SU-DHL-6 (cell line): ENCODE measurements around the gene SRCAP.

ENCODE experiments used
- H2AFZ ChIP-seq: fragments of 200-600 bp; sonication (generic); 2 replicates; pipeline ENCODE4 v1.6.1; 2014; ENCODE audit warnings: low read depth, mild to moderate bottlenecking, moderate library complexity, mixed read lengths, antibody characterized with exemption, low read length; ENCODE audit not compliant: severe bottlenecking
- H3F3A ChIP-seq: fragments of 200-600 bp; shearing (Covaris generic); 2 replicates; pipeline ENCODE4 v1.6.0; 2016; ENCODE audit warnings: antibody characterized with exemption, mild to moderate bottlenecking; ENCODE audit not compliant: insufficient read depth
- H3K27ac ChIP-seq: fragments of 200-600 bp; sonication (generic); 2 replicates; pipeline ENCODE4 v1.5.1; 2016; ENCODE audit warnings: low read depth, mild to moderate bottlenecking, low read length, moderate library complexity, mixed read lengths
- H3K27me3 ChIP-seq: fragments of 200-600 bp; sonication (generic), shearing (Covaris generic); 2 replicates; pipeline ENCODE4 v1.6.0; 2014; ENCODE audit warnings: mild to moderate bottlenecking, low read length
- H3K36me3 ChIP-seq: fragments of 200-600 bp; sonication (generic); 2 replicates; pipeline ENCODE4 v1.6.1; 2014; ENCODE audit warnings: mild to moderate bottlenecking, low read length, mixed read lengths
- H3K4me2 ChIP-seq: fragments of 300-600, 200-600 bp; shearing (Covaris generic), sonication (generic); 2 replicates; pipeline ENCODE4 v1.6.0; 2014; ENCODE audit warnings: low read length, low read depth, mild to moderate bottlenecking; ENCODE audit not compliant: poor library complexity, severe bottlenecking
- H3K4me3 ChIP-seq: fragments of 200-600 bp; sonication (generic); 2 replicates; pipeline ENCODE4 v1.5.1; 2014; ENCODE audit warnings: antibody characterized with exemption, low read length, mild to moderate bottlenecking, mixed read lengths; ENCODE audit not compliant: insufficient read depth, poor library complexity, severe bottlenecking
- H3K79me2 ChIP-seq: fragments of 200-600 bp; sonication (generic); 2 replicates; pipeline ENCODE4 v1.6.1; 2014; ENCODE audit warnings: mild to moderate bottlenecking, low read length, moderate library complexity; ENCODE audit not compliant: insufficient read depth
- H3K9ac ChIP-seq: fragments of 200-600 bp; sonication (generic); 2 replicates; pipeline ENCODE4 v1.7.0; 2014; ENCODE audit warnings: mild to moderate bottlenecking, low read length
- H3K9me2 ChIP-seq: fragments of 200-600 bp; sonication (generic); replicated peaks from 2 replicates; pipeline ENCODE4 v1.6.1; 2014; ENCODE audit warnings: low read length; ENCODE audit not compliant: insufficient read depth
- H3K9me3 ChIP-seq: fragments of 200-600 bp; sonication (generic); 2 replicates; pipeline ENCODE4 v1.6.1; 2014; ENCODE audit warnings: low read length, mixed read lengths; ENCODE audit not compliant: insufficient read depth
- H4K20me1 ChIP-seq: fragments of 200-600 bp; sonication (generic); 2 replicates; pipeline ENCODE4 v1.6.1; 2014; ENCODE audit warnings: low read depth, mild to moderate bottlenecking, antibody characterized with exemption, low read length, moderate library complexity, mixed read lengths
- EZH2phosphoT487 ChIP-seq: fragments of 200-600 bp; sonication (generic), shearing (Covaris generic); conservative IDR thresholded peaks from 2 replicates; pipeline ENCODE4 v1.6.1; 2018; ENCODE audit warnings: mild to moderate bottlenecking, antibody characterized with exemption, low read length, moderate library complexity, mixed read lengths
- TF ChIP-seq, protein P1 (sequence below): fragments of 200-600 bp; sonication (generic); IDR thresholded peaks from one replicate; pipeline ENCODE4 v1.5.1; 2017; ENCODE audit warnings: antibody characterized with exemption, mild to moderate bottlenecking, low read length, moderate library complexity; ENCODE audit not compliant: insufficient read depth, poor library complexity, severe bottlenecking

The SRCAP gene

DNA sequence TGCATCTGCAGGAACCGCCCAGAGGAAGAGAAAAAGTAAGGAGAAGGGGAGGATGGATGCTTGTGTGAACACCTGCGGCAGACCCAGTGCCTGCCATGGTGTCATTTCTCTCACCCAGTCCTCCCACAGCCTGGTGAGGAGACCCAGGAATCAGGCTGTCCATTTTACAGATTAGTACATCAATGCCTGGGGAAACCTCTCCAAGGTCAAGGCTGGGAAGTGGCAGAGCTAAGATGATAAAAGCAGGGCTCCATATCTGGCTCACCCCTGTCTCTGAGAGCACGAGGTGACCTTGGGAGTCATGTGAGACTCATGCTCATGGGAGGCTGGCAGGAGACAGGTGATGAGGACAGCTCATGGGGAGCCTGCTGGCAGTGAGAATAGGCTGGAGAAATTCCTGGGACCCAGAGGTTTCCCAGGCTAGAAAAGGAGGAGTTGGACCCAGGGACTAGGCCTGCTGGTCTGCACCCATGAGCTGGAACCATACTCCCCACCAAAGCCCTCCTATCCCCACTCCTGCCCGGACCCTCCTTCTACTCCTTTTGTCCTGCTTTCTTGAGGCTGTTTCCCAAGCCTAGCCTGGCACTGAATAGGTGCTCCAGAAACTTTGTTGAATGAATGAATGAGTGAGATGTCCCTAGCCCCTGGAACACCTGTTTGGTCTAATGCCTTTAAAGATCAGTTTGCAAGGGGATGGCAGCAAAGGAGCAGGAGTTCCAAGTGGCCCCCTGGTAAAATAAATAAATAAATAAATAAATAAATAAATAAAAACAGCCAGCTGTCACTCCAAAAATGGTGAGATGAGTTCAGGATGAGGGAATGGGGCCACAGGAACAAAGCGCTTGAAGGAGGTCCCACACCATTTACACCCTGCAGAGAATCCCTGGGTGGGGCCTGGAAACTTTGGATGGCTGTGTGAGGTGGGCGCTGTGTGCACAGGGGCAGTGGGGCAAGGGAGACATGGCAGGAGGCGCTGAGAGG is 86.4 kb downstream of the SRCAP start:
- H3K9me3 ChIP-seq, result no peaks in the 10 kb centered on the region
- H2AFZ ChIP-seq, result no peak overlapping the region
- no peaks in the 10 kb centered on the region for H3K9me2 ChIP-seq
- no peaks in the 10 kb centered on the region for H3F3A ChIP-seq
- no peak overlapping the region for H3K27ac ChIP-seq
- H3K4me2 ChIP-seq, result no peak overlapping the region
- no peak for TF ChIP-seq EZH2phosphoT487
- H3K9ac ChIP-seq, result no peak overlapping the region
- no peaks in the 10 kb centered on the region for H3K27me3 ChIP-seq
- H3K79me2 ChIP-seq, result no peaks in the 10 kb centered on the region
- no peak overlapping the region for H3K4me3 ChIP-seq
- no peaks in the 10 kb centered on the region for H4K20me1 ChIP-seq
- H3K36me3 ChIP-seq, result no peaks in the 10 kb centered on the region

DNA sequence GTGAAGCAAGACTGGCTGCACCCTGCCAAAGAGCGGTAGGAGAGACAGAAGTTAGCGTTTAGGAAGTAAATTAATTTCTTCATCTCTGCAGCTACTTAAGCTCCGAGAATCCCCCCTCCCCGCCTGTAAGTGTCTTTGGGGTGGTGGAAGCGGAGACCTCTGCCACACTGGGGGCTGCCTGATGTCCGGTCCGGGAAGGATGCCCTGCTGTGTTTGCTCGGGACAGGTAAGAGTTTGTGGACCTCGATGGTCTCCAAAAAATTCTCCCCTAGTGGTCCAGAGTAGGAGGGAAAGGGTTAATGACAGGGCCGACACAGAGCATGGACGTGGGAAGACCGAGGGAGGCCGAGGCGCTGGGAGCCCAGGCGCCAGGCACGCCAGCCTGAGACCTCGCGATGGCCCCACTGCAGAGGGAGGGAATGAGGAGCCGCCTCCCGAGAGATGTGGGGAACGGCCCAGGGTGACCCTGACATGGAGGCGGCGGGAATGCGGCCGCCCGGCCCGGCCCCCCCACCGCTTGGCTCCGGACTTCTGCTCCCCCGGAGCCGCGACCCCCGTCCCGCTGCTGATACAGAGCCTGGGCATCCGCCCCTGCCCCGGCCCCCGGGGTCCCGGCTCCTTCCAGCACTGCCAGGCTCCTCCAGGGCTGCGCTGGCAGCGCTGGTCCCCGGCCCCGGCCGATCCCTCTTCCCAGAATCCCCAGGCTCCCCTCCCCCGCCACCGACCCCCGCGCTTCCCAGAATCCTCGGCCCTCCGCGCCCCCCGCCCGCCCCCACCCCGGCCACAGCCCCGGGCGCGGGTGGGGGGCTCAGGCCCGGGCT is 87.4 kb downstream of the SRCAP start:
- Histone ChIP-seq H4K20me1 (no peaks in the 10 kb centered on the region), H3K4me2 (no peak overlapping the region), H3K9ac (no peak overlapping the region), H3K4me3 (no peak overlapping the region), H3F3A (no peaks in the 10 kb centered on the region), H3K9me3 (no peaks in the 10 kb centered on the region), H3K27ac (no peak overlapping the region), H2AFZ (no peak overlapping the region), H3K79me2 (no peaks in the 10 kb centered on the region), H3K9me2 (no peaks in the 10 kb centered on the region), H3K36me3 (no peaks in the 10 kb centered on the region), H3K27me3 (no peaks in the 10 kb centered on the region)
- TF ChIP-seq, protein P1, sequence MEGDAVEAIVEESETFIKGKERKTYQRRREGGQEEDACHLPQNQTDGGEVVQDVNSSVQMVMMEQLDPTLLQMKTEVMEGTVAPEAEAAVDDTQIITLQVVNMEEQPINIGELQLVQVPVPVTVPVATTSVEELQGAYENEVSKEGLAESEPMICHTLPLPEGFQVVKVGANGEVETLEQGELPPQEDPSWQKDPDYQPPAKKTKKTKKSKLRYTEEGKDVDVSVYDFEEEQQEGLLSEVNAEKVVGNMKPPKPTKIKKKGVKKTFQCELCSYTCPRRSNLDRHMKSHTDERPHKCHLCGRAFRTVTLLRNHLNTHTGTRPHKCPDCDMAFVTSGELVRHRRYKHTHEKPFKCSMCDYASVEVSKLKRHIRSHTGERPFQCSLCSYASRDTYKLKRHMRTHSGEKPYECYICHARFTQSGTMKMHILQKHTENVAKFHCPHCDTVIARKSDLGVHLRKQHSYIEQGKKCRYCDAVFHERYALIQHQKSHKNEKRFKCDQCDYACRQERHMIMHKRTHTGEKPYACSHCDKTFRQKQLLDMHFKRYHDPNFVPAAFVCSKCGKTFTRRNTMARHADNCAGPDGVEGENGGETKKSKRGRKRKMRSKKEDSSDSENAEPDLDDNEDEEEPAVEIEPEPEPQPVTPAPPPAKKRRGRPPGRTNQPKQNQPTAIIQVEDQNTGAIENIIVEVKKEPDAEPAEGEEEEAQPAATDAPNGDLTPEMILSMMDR, result no peak
- no peak for TF ChIP-seq EZH2phosphoT487

DNA sequence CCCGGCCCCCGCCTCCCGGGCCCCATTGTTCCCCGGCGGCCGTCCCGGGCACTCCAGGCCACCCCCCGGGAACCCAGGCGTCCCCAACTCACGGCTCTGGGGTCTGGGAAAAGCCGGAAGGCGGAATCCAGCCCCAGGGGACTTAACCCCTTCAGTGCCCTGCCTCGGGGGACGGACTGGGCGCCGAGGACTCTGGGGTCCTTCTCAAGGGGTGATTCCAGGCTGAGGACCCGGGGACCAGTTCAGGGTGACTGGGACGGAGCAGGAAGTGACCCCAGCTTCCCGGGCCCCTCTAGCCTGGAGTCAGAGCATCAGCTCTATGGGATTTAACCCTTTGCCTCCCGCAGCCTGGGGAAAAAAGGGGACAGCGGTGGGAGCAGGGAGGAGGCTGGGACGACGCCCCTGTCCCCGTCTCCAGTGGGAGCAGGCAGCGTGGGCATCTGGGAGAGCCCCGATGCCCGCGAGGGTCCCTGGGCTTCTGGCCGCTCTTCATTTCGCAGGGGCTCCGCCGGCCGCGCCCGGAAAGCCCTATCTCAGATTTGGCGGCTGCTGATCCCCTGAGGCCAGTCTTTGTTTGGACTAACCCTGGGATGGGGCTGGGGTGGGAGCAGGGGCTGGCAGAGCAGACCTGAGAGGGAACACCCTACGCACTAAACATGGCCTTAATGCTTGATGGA is 88.1 kb downstream of the SRCAP start, which contains the start of gene ZNF629:
Gene ZNF629, minus strand, starts transcription at position 270 of the 677 bp plus-strand sequence. CDS start 2,723 bp downstream, outside the sequence.
- Histone ChIP-seq H3F3A (no peaks in the 10 kb centered on the region), H3K9ac (no peak within 1 kb of the TSS), H2AFZ (no peak within 1 kb of the TSS), H3K9me2 (no peaks in the 10 kb centered on the region), H3K9me3 (no peaks in the 10 kb centered on the region), H3K27me3 (no peaks in the 10 kb centered on the region), H3K4me2 (no peak within 1 kb of the TSS), H4K20me1 (no peaks in the 10 kb centered on the region), H3K36me3 (no peaks in the 10 kb centered on the region), H3K4me3 (no peak within 1 kb of the TSS), H3K79me2 (no peaks in the 10 kb centered on the region), H3K27ac (no peak within 1 kb of the TSS)
- TF ChIP-seq EZH2phosphoT487, result no peak
- TF ChIP-seq, protein P1, result no peak
